ENCODE results near the gene UGT1A3. TPM values are rescaled to one million over a fixed set of nuclear protein-coding genes. Genes with fewer than 3 reads are reported as not detected.

The UGT1A3 gene
- total and polyA plus RNA-seq, 10 of the 15 experiments (the other 5 are each of a cell fraction or from before 2014, with no cell fraction given): not detected

- RAD21 ChIA-PET (ENCODE audit: unreplicated experiment): no interaction called here
- no peak within 1 kb of the TSS for H3K4me3 ChIP-seq
- H3K4me2 ChIP-seq (ENCODE audit: control insufficient read depth, insufficient read depth): no peak within 1 kb of the TSS
- no peaks in the 10 kb centered on the region for H3K4me1 ChIP-seq (ENCODE audit: control insufficient read depth, insufficient read depth, low read length)
- no peaks in the 10 kb centered on the region for H3K27me3 ChIP-seq (replicated peaks in 1 of 2; ENCODE audit: control insufficient read depth in 2 of 2, insufficient read depth in 2 of 2, low read length in 1 of 2)
- in situ Hi-C loops (cut with MboI): no loop called here
- BruUV-seq (replicated peaks): no TSS peak
- SMC1A ChIA-PET (ENCODE audit: uncharacterized antibody, unreplicated experiment): no interaction called here
- POLR2A ChIA-PET: no interaction called here
- WGBS (ENCODE audit: insufficient coverage, insufficient replicate concordance, low lambda C conversion rate, missing lambda C conversion rate): 0% methylated on average over 2 of the region's 2 CpGs
- no peak within 1 kb of the TSS for H3K9ac ChIP-seq (ENCODE audit: control insufficient read depth, insufficient read depth, low read length)
- intact Hi-C loops (cut with micrococcal nuclease; ENCODE audit: unreplicated experiment): no loop called here
- H3K36me3 ChIP-seq (ENCODE audit: control insufficient read depth in 2 of 2, insufficient read depth in 2 of 2, low read length in 1 of 2): no peaks in the 10 kb centered on the region
- ATAC-seq (no peak), DNase-seq (ENCODE audit: low read depth, low spot score) (no peak), FAIRE-seq (no peak)
- no peaks in the 10 kb centered on the region for H3K79me2 ChIP-seq (ENCODE audit: control insufficient read depth, insufficient read depth, low read length)
- no peaks in the 10 kb centered on the region for H4K20me1 ChIP-seq (ENCODE audit: control insufficient read depth, insufficient read depth)
- CTCF ChIA-PET: no interaction called here
- H3K9me3 ChIP-seq (replicated peaks; ENCODE audit: control insufficient read depth, insufficient read depth, low read length): no peaks in the 10 kb centered on the region; the same call in 2 of the 3 replicates
- H3K27ac ChIP-seq (ENCODE audit: control insufficient read depth, insufficient read depth): no peak within 1 kb of the TSS
- no peak for TF ChIP-seq ATF3 (IDR thresholded peaks at IDR 0.05; ENCODE audit: borderline replicate concordance, extremely low read depth, low read depth, low read length)
- no peak for TF ChIP-seq ESRRA (IDR thresholded peaks at IDR 0.05; ENCODE audit: low read length)
- no peak for TF ChIP-seq MTA3 (IDR thresholded peaks at IDR 0.05; ENCODE audit: borderline replicate concordance, low read length)
- TF ChIP-seq, protein P1, sequence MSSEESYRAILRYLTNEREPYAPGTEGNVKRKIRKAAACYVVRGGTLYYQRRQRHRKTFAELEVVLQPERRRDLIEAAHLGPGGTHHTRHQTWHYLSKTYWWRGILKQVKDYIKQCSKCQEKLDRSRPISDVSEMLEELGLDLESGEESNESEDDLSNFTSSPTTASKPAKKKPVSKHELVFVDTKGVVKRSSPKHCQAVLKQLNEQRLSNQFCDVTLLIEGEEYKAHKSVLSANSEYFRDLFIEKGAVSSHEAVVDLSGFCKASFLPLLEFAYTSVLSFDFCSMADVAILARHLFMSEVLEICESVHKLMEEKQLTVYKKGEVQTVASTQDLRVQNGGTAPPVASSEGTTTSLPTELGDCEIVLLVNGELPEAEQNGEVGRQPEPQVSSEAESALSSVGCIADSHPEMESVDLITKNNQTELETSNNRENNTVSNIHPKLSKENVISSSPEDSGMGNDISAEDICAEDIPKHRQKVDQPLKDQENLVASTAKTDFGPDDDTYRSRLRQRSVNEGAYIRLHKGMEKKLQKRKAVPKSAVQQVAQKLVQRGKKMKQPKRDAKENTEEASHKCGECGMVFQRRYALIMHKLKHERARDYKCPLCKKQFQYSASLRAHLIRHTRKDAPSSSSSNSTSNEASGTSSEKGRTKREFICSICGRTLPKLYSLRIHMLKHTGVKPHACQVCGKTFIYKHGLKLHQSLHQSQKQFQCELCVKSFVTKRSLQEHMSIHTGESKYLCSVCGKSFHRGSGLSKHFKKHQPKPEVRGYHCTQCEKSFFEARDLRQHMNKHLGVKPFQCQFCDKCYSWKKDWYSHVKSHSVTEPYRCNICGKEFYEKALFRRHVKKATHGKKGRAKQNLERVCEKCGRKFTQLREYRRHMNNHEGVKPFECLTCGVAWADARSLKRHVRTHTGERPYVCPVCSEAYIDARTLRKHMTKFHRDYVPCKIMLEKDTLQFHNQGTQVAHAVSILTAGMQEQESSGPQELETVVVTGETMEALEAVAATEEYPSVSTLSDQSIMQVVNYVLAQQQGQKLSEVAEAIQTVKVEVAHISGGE (CRISPR knock-in tag; IDR thresholded peaks at IDR 0.05): no peak
- no peak for TF ChIP-seq CHD1 (IDR thresholded peaks at IDR 0.05; ENCODE audit: low read depth, low read length)
- TF ChIP-seq, protein P2, sequence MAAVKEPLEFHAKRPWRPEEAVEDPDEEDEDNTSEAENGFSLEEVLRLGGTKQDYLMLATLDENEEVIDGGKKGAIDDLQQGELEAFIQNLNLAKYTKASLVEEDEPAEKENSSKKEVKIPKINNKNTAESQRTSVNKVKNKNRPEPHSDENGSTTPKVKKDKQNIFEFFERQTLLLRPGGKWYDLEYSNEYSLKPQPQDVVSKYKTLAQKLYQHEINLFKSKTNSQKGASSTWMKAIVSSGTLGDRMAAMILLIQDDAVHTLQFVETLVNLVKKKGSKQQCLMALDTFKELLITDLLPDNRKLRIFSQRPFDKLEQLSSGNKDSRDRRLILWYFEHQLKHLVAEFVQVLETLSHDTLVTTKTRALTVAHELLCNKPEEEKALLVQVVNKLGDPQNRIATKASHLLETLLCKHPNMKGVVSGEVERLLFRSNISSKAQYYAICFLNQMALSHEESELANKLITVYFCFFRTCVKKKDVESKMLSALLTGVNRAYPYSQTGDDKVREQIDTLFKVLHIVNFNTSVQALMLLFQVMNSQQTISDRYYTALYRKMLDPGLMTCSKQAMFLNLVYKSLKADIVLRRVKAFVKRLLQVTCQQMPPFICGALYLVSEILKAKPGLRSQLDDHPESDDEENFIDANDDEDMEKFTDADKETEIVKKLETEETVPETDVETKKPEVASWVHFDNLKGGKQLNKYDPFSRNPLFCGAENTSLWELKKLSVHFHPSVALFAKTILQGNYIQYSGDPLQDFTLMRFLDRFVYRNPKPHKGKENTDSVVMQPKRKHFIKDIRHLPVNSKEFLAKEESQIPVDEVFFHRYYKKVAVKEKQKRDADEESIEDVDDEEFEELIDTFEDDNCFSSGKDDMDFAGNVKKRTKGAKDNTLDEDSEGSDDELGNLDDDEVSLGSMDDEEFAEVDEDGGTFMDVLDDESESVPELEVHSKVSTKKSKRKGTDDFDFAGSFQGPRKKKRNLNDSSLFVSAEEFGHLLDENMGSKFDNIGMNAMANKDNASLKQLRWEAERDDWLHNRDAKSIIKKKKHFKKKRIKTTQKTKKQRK (IDR thresholded peaks at IDR 0.05; ENCODE audit: low read depth, low read length): no peak
- TF ChIP-seq PML (IDR thresholded peaks at IDR 0.05; ENCODE audit: low read length): no peak
- TF ChIP-seq HDGF (IDR thresholded peaks at IDR 0.05): no peak
- TF ChIP-seq KDM1A (IDR thresholded peaks at IDR 0.05; ENCODE audit: borderline replicate concordance): no peak
- no peak for TF ChIP-seq PAX5 (IDR thresholded peaks at IDR 0.05; ENCODE audit: borderline replicate concordance, low read depth, low read length)
- TF ChIP-seq BRCA1 (IDR thresholded peaks at IDR 0.05; ENCODE audit: low read depth, low read length): no peak
- no peak for TF ChIP-seq NKRF (conservative IDR thresholded peaks at IDR 0.05)
- TF ChIP-seq SPI1 (IDR thresholded peaks at IDR 0.05; ENCODE audit: borderline replicate concordance, insufficient read depth, low read depth, low read length): no peak
- TF ChIP-seq FOXM1 (IDR thresholded peaks at IDR 0.05; ENCODE audit: low read depth, low read length): no peak
- no peak for TF ChIP-seq ZNF207 (IDR thresholded peaks at IDR 0.05; ENCODE audit: borderline replicate concordance)
- no peak within 1 kb of the TSS for H2AFZ ChIP-seq (ENCODE audit: control insufficient read depth, low read depth, low read length)
These were observed 49.2 kb downstream of the UGT1A3 start, which contains the start of gene MROH2A for GRCh38 chr2:233778030-233778429. Gene MROH2A, plus strand, starts transcription at chr2:233778330. Its CDS starts 1,029 bp downstream, at chr2:233779359.

Measured in GM12878 (cell line).